ENCODE measurements around the gene NDC1. TPM values are rescaled to one million over a fixed set of nuclear protein-coding genes. Genes with fewer than 3 reads are reported as not detected.

Gene NDC1
- total and polyA plus RNA-seq, 2 of the 4 experiments (the other 2 are of a cell fraction), result 11.8 to 33.9 TPM

GRCh38 chr1:53871221-53871620, 33.1 kb upstream of the NDC1 start:
- H2BK15ac ChIP-seq (ENCODE audit: low read depth, low read length), result no peak overlapping the region
- H2AK9ac ChIP-seq (replicated peaks; ENCODE audit: low read depth, low read length, poor library complexity), result no peak overlapping the region
- CTCF ChIA-PET, result no interaction called here
- TF ChIP-seq RAD21 (IDR thresholded peaks at IDR 0.05; ENCODE audit: low read length) (no peak), SMC3 (IDR thresholded peaks at IDR 0.05; ENCODE audit: low read depth, low read length) (no peak), RCOR1 (IDR thresholded peaks at IDR 0.05; ENCODE audit: insufficient replicate concordance, low read length) (no peak), CHD1 (IDR thresholded peaks at IDR 0.05; ENCODE audit: low read depth, low read length) (no peak), NFE2L2 (IDR thresholded peaks at IDR 0.05; ENCODE audit: low read depth, low read length) (no peak), RFX5 (IDR thresholded peaks at IDR 0.05; ENCODE audit: low read depth, low read length) (no peak), POLR2A (IDR thresholded peaks at IDR 0.05; ENCODE audit: low read depth, low read length) (no peak), FOS (IDR thresholded peaks at IDR 0.05; ENCODE audit: low read depth, low read length) (no peak), BHLHE40 (IDR thresholded peaks at IDR 0.05; ENCODE audit: low read depth, low read length) (no peak), CEBPB (IDR thresholded peaks at IDR 0.05; ENCODE audit: low read depth, low read length) (no peak), USF2 (IDR thresholded peaks at IDR 0.05; ENCODE audit: low read depth, low read length) (no peak), ELK1 (IDR thresholded peaks at IDR 0.05; ENCODE audit: borderline replicate concordance, low read depth, low read length) (no peak)
- TF ChIP-seq, protein P1, sequence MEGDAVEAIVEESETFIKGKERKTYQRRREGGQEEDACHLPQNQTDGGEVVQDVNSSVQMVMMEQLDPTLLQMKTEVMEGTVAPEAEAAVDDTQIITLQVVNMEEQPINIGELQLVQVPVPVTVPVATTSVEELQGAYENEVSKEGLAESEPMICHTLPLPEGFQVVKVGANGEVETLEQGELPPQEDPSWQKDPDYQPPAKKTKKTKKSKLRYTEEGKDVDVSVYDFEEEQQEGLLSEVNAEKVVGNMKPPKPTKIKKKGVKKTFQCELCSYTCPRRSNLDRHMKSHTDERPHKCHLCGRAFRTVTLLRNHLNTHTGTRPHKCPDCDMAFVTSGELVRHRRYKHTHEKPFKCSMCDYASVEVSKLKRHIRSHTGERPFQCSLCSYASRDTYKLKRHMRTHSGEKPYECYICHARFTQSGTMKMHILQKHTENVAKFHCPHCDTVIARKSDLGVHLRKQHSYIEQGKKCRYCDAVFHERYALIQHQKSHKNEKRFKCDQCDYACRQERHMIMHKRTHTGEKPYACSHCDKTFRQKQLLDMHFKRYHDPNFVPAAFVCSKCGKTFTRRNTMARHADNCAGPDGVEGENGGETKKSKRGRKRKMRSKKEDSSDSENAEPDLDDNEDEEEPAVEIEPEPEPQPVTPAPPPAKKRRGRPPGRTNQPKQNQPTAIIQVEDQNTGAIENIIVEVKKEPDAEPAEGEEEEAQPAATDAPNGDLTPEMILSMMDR (conservative IDR thresholded peaks at IDR 0.05; ENCODE audit: low read depth, low read length), result no peak
- no peak overlapping the region for H3K27ac ChIP-seq (ENCODE audit: insufficient read depth, low read length)
- H3K9ac ChIP-seq (ENCODE audit: low read depth, low read length), result no peak overlapping the region
- peaks cover 15% of the 10 kb centered on the region for H3K36me3 ChIP-seq (ENCODE audit: control insufficient read depth, insufficient read depth, low read length)
- in situ Hi-C loops (cut with MboI; ENCODE audit: low sequenced_read_pairs) (loop anchor here (25.0 kb wide), 4 partner anchors 191 to 916 kb away; partner anchors contain the start of genes CYB5RL, MRPL37, TCEANC2 and TMEM59), intact Hi-C loops (cut with micrococcal nuclease) (no loop called here), dilution Hi-C loops (cut with HindIII; ENCODE audit: low sequenced_read_pairs, unreplicated experiment) (no loop called here)
- no peaks in the 10 kb centered on the region for H3K9me1 ChIP-seq (ENCODE audit: insufficient read depth, low read length)
- H3K27me3 ChIP-seq (ENCODE audit: control insufficient read depth, insufficient read depth, low read length), result no peaks in the 10 kb centered on the region
- H3K56ac ChIP-seq (ENCODE audit: extremely low read depth, insufficient read depth, low read length), result no peak overlapping the region
- H3K4me2 ChIP-seq (ENCODE audit: low read depth, low read length), result no peak overlapping the region
- DNase-seq (no peak), ATAC-seq (ENCODE audit: low read depth) (no peak)
- no peak overlapping the region for H2BK120ac ChIP-seq (ENCODE audit: low read depth, low read length)
- no peaks in the 10 kb centered on the region for H4K20me1 ChIP-seq (ENCODE audit: insufficient read depth, low read length)
- H3K4me1 ChIP-seq (ENCODE audit: control insufficient read depth, insufficient read depth, low read length), result 0 out of 2 replicates have a peak, but pooled peaks cover 2% of the 10 kb centered on the region
- H3K9me3 ChIP-seq (ENCODE audit: control insufficient read depth, insufficient read depth, low read length), result no peaks in the 10 kb centered on the region
- H4K5ac ChIP-seq (ENCODE audit: low read depth, low read length), result no peak overlapping the region
- no peak overlapping the region for H2AFZ ChIP-seq (replicated peaks; ENCODE audit: low read length, poor library complexity)
- no peak overlapping the region for H2BK5ac ChIP-seq (ENCODE audit: low read depth, low read length, poor library complexity, severe bottlenecking)
- H4K91ac ChIP-seq (ENCODE audit: insufficient read depth, low read depth, low read length), result no peak overlapping the region
- H2BK20ac ChIP-seq (ENCODE audit: low read depth, low read length), result no peak overlapping the region
- POLR2A ChIA-PET (ENCODE audit: unreplicated experiment), result no interaction called here
- H3K4me3 ChIP-seq (ENCODE audit: insufficient read depth, low read depth, low read length), result no peak overlapping the region
- H4K8ac ChIP-seq (ENCODE audit: low read depth in 2 of 2, low read length in 2 of 2), result no peak overlapping the region
- no peak overlapping the region for H3K23ac ChIP-seq (ENCODE audit: low read depth, low read length)
- no TSS peak for BruUV-seq (replicated peaks)
- no peak overlapping the region for H3K4ac ChIP-seq (ENCODE audit: low read depth, low read length)
- H2AK5ac ChIP-seq (ENCODE audit: low read depth, low read length), result no peak overlapping the region
- WGBS, 2 experiments (ENCODE audit: extremely low coverage in 2 of 2, insufficient read length in 1 of 2), result 67% methylated on average over 3 of the region's 4 CpGs; no CpG with 5 or more reads in 1 of the 2 experiments
- no peaks in the 10 kb centered on the region for H3K79me1 ChIP-seq (ENCODE audit: low read depth in 1 of 2, low read length in 2 of 2)
- H3K18ac ChIP-seq (ENCODE audit: low read depth, low read length), result no peak overlapping the region
- no peak overlapping the region for H3K14ac ChIP-seq (replicated peaks; ENCODE audit: low read depth, low read length)

All from IMR-90 (cell line).